ENCODE data around the gene SMYD4.
"Not testable (repeated sequence)": the region's sequence is repeated elsewhere in the genome, so short reads cannot be mapped to it uniquely, and the experiment has no call there.

The SMYD4 gene

GRCh38 chr17:1861391-1862010, 31.8 kb upstream of the SMYD4 start:
- Histone ChIP-seq H3K9me3 (ENCODE audit: control insufficient read depth in 1 of 2, low read length in 2 of 2) (no peaks in the 10 kb centered on the region), H3K27ac (ENCODE audit: low read length) (peak overlapping the region; percentile 31), H3K4me1 (ENCODE audit: control insufficient read depth in 1 of 2, insufficient read depth in 2 of 2, low read length in 2 of 2) (no peaks in the 10 kb centered on the region), H3K4me3 (ENCODE audit: low read depth in 1 of 2, low read length in 2 of 2) (no peak overlapping the region), H3K36me3 (ENCODE audit: control insufficient read depth in 1 of 2, insufficient read depth in 2 of 2, low read length in 2 of 2) (peaks cover 0 to 11% of the 10 kb centered on the region in 2 donors), H3K27me3 (ENCODE audit: low read depth, low read length) (no peaks in the 10 kb centered on the region)

- peak overlapping the region; percentile 31 for H3K27ac ChIP-seq (ENCODE audit: low read length)
Measured at GRCh38 chr17:1860978-1861377, 31.3 kb upstream of the SMYD4 start.

GRCh38 chr17:1856462-1856861, 26.8 kb upstream of the SMYD4 start:
- peaks cover 20 to 47% of the 10 kb centered on the region in 2 donors for H3K36me3 ChIP-seq (ENCODE audit: control insufficient read depth in 1 of 2, insufficient read depth in 2 of 2, low read length in 2 of 2)
- not testable (repeated sequence) for H3K27ac ChIP-seq (ENCODE audit: low read length); H3K9me3 ChIP-seq (ENCODE audit: control insufficient read depth in 1 of 2, low read length in 2 of 2)

More at GRCh38 chr17:1860978-1861377, 31.3 kb upstream of the SMYD4 start:
- Histone ChIP-seq H3K4me3 (ENCODE audit: low read depth in 1 of 2, low read length in 2 of 2) (no peak overlapping the region), H3K4me1 (ENCODE audit: control insufficient read depth in 1 of 2, insufficient read depth in 2 of 2, low read length in 2 of 2) (no peaks in the 10 kb centered on the region), H3K27me3 (ENCODE audit: low read depth, low read length) (no peaks in the 10 kb centered on the region), H3K9me3 (ENCODE audit: control insufficient read depth in 1 of 2, low read length in 2 of 2) (no peaks in the 10 kb centered on the region), H3K36me3 (ENCODE audit: control insufficient read depth in 1 of 2, insufficient read depth in 2 of 2, low read length in 2 of 2) (peaks cover 0 to 11% of the 10 kb centered on the region in 2 donors)

GRCh38 chr17:1853698-1854097, 24.0 kb upstream of the SMYD4 start:
- H3K36me3 ChIP-seq (ENCODE audit: control insufficient read depth in 1 of 2, insufficient read depth in 2 of 2, low read length in 2 of 2), result peaks cover 20 to 36% of the 10 kb centered on the region in 2 donors

More at GRCh38 chr17:1856462-1856861, 26.8 kb upstream of the SMYD4 start:
- not testable (repeated sequence) for H3K4me1 ChIP-seq (ENCODE audit: control insufficient read depth in 1 of 2, insufficient read depth in 2 of 2, low read length in 2 of 2); H3K4me3 ChIP-seq (ENCODE audit: low read depth in 1 of 2, low read length in 2 of 2); H3K27me3 ChIP-seq (ENCODE audit: low read depth, low read length)

GRCh38 chr17:1852327-1852726, 22.6 kb upstream of the SMYD4 start:
- no peak overlapping the region for H3K4me3 ChIP-seq (ENCODE audit: low read depth in 1 of 2, low read length in 2 of 2)
- H3K27me3 ChIP-seq (ENCODE audit: low read depth, low read length), result no peaks in the 10 kb centered on the region
- H3K9me3 ChIP-seq (ENCODE audit: control insufficient read depth in 1 of 2, low read length in 2 of 2), result no peaks in the 10 kb centered on the region
- H3K36me3 ChIP-seq (ENCODE audit: control insufficient read depth in 1 of 2, insufficient read depth in 2 of 2, low read length in 2 of 2), result peaks cover 24 to 42% of the 10 kb centered on the region in 2 donors
- no peak overlapping the region for H3K27ac ChIP-seq (ENCODE audit: low read length)
- H3K4me1 ChIP-seq (ENCODE audit: control insufficient read depth in 1 of 2, insufficient read depth in 2 of 2, low read length in 2 of 2), result no peaks in the 10 kb centered on the region

More at GRCh38 chr17:1853698-1854097, 24.0 kb upstream of the SMYD4 start:
- H3K27me3 ChIP-seq (ENCODE audit: low read depth, low read length), result no peaks in the 10 kb centered on the region
- no peaks in the 10 kb centered on the region for H3K9me3 ChIP-seq (ENCODE audit: control insufficient read depth in 1 of 2, low read length in 2 of 2)
- no peak overlapping the region for H3K27ac ChIP-seq (ENCODE audit: low read length)
- H3K4me3 ChIP-seq (ENCODE audit: low read depth in 1 of 2, low read length in 2 of 2), result no peak overlapping the region
- no peaks in the 10 kb centered on the region for H3K4me1 ChIP-seq (ENCODE audit: control insufficient read depth in 1 of 2, insufficient read depth in 2 of 2, low read length in 2 of 2)

- Histone ChIP-seq H3K27ac (ENCODE audit: low read length) (no peak overlapping the region), H3K4me3 (ENCODE audit: low read depth in 1 of 2, low read length in 2 of 2) (no peak overlapping the region), H3K4me1 (ENCODE audit: control insufficient read depth in 1 of 2, insufficient read depth in 2 of 2, low read length in 2 of 2) (no peaks in the 10 kb centered on the region), H3K9me3 (ENCODE audit: control insufficient read depth in 1 of 2, low read length in 2 of 2) (no peaks in the 10 kb centered on the region), H3K27me3 (ENCODE audit: low read depth, low read length) (no peaks in the 10 kb centered on the region), H3K36me3 (ENCODE audit: control insufficient read depth in 1 of 2, insufficient read depth in 2 of 2, low read length in 2 of 2) (peaks cover 35 to 55% of the 10 kb centered on the region in 2 donors)
Measured at GRCh38 chr17:1847191-1847590, 17.5 kb upstream of the SMYD4 start.

GRCh38 chr17:1843947-1844346, 14.2 kb upstream of the SMYD4 start:
- peaks cover 32 to 50% of the 10 kb centered on the region in 2 donors for H3K36me3 ChIP-seq (ENCODE audit: control insufficient read depth in 1 of 2, insufficient read depth in 2 of 2, low read length in 2 of 2)
- no peaks in the 10 kb centered on the region for H3K9me3 ChIP-seq (ENCODE audit: control insufficient read depth in 1 of 2, low read length in 2 of 2)
- H3K27ac ChIP-seq (ENCODE audit: low read length), result no peak overlapping the region
- no peaks in the 10 kb centered on the region for H3K4me1 ChIP-seq (ENCODE audit: control insufficient read depth in 1 of 2, insufficient read depth in 2 of 2, low read length in 2 of 2)
- no peak overlapping the region for H3K4me3 ChIP-seq (ENCODE audit: low read depth in 1 of 2, low read length in 2 of 2)
- no peaks in the 10 kb centered on the region for H3K27me3 ChIP-seq (ENCODE audit: low read depth, low read length)

- H3K4me3 ChIP-seq (ENCODE audit: low read depth in 1 of 2, low read length in 2 of 2), result no peak overlapping the region
- peaks cover 17 to 25% of the 10 kb centered on the region in 2 donors for H3K36me3 ChIP-seq (ENCODE audit: control insufficient read depth in 1 of 2, insufficient read depth in 2 of 2, low read length in 2 of 2)
- no peak overlapping the region for H3K27ac ChIP-seq (ENCODE audit: low read length)
- H3K27me3 ChIP-seq (ENCODE audit: low read depth, low read length), result no peaks in the 10 kb centered on the region
- H3K9me3 ChIP-seq (ENCODE audit: control insufficient read depth in 1 of 2, low read length in 2 of 2), result no peaks in the 10 kb centered on the region
- no peaks in the 10 kb centered on the region for H3K4me1 ChIP-seq (ENCODE audit: control insufficient read depth in 1 of 2, insufficient read depth in 2 of 2, low read length in 2 of 2)
Measured at GRCh38 chr17:1839516-1839915, 9.8 kb upstream of the SMYD4 start.

GRCh38 chr17:1834380-1835149, 4.9 kb upstream of the SMYD4 start:
- H3K9me3 ChIP-seq (ENCODE audit: control insufficient read depth in 1 of 2, low read length in 2 of 2), result no peaks in the 10 kb centered on the region
- H3K27ac ChIP-seq (ENCODE audit: low read length), result no peak overlapping the region
- H3K27me3 ChIP-seq (ENCODE audit: low read depth, low read length), result no peaks in the 10 kb centered on the region
- no peak overlapping the region for H3K4me3 ChIP-seq (ENCODE audit: low read depth in 1 of 2, low read length in 2 of 2)
- peaks cover 0 to 6% of the 10 kb centered on the region in 2 donors for H3K36me3 ChIP-seq (ENCODE audit: control insufficient read depth in 1 of 2, insufficient read depth in 2 of 2, low read length in 2 of 2)
- H3K4me1 ChIP-seq (ENCODE audit: control insufficient read depth in 1 of 2, insufficient read depth in 2 of 2, low read length in 2 of 2), result peaks cover 5 to 10% of the 10 kb centered on the region in 2 donors

- H3K4me3 ChIP-seq (ENCODE audit: low read depth in 1 of 2, low read length in 2 of 2), result peak overlapping the region; percentile 79 to 89
- peaks cover 4% of the 10 kb centered on the region in 2 donors for H3K36me3 ChIP-seq (ENCODE audit: control insufficient read depth in 1 of 2, insufficient read depth in 2 of 2, low read length in 2 of 2)
- no peaks in the 10 kb centered on the region for H3K9me3 ChIP-seq (ENCODE audit: control insufficient read depth in 1 of 2, low read length in 2 of 2)
- H3K27me3 ChIP-seq (ENCODE audit: low read depth, low read length), result no peaks in the 10 kb centered on the region
- peaks cover 11 to 19% of the 10 kb centered on the region in 2 donors for H3K4me1 ChIP-seq (ENCODE audit: control insufficient read depth in 1 of 2, insufficient read depth in 2 of 2, low read length in 2 of 2)
- peak overlapping the region; percentile 56 for H3K27ac ChIP-seq (ENCODE audit: low read length)
Measured at GRCh38 chr17:1830288-1830687, 586 bp upstream of the SMYD4 start.

- H3K36me3 ChIP-seq (ENCODE audit: control insufficient read depth in 1 of 2, insufficient read depth in 2 of 2, low read length in 2 of 2), result peaks cover 4 to 5% of the 10 kb centered on the region in 2 donors
- H3K27ac ChIP-seq (ENCODE audit: low read length), result peak overlapping the region; percentile 67
Measured at GRCh38 chr17:1829216-1829591, 498 bp downstream of the SMYD4 start.

More at GRCh38 chr17:1829216-1829591, 498 bp downstream of the SMYD4 start:
- peak overlapping the region; percentile 79 to 89 for H3K4me3 ChIP-seq (ENCODE audit: low read depth in 1 of 2, low read length in 2 of 2)
- no peaks in the 10 kb centered on the region for H3K27me3 ChIP-seq (ENCODE audit: low read depth, low read length)
- peaks cover 11 to 19% of the 10 kb centered on the region in 2 donors for H3K4me1 ChIP-seq (ENCODE audit: control insufficient read depth in 1 of 2, insufficient read depth in 2 of 2, low read length in 2 of 2)
- H3K9me3 ChIP-seq (ENCODE audit: control insufficient read depth in 1 of 2, low read length in 2 of 2), result no peaks in the 10 kb centered on the region
